CD4-positive, alpha-beta T cell treated with Interleukin-6 for 4 hours (primary cell): ENCODE measurements around the gene CGB1.
"Not testable (repeated sequence)": the region's sequence is repeated elsewhere in the genome, so short reads cannot be mapped to it uniquely, and the experiment has no call there.

Experiments
- DNase-seq: peaks from one replicate; pipeline ENCODE4 v3.0.0-alpha.2; 2020; ENCODE audit warnings: mixed read lengths

Gene CGB1

GRCh38 chr19:49036815-49037214 is at the start of gene CGB1:
Gene CGB1 (minus strand): TSS chr19:49036895. CDS start chr19:49036711, 184 bp downstream.
- DNase-seq: not testable (repeated sequence)

- no peak for DNase-seq
Observed at GRCh38 chr19:49086296-49086695, 49.6 kb upstream of the CGB1 start.

- no peak for DNase-seq
Observed at GRCh38 chr19:49085868-49086232, 49.2 kb upstream of the CGB1 start.

GRCh38 chr19:49085020-49085867 is 48.5 kb upstream of the CGB1 start, which contains the start of gene SNRNP70:
Gene SNRNP70 (plus strand): TSS chr19:49085451. CDS start chr19:49086415, 964 bp downstream.
- DNase-seq: peak; percentile 100

- no peak for DNase-seq
Observed at GRCh38 chr19:49084206-49085019, 47.7 kb upstream of the CGB1 start.

GRCh38 chr19:49081273-49081672 is 44.6 kb upstream of the CGB1 start:
- DNase-seq: no peak

- no peak for DNase-seq
Observed at GRCh38 chr19:49080392-49080791, 43.7 kb upstream of the CGB1 start.

- DNase-seq: not testable (repeated sequence)
Observed at GRCh38 chr19:49074869-49075268, 38.2 kb upstream of the CGB1 start.

GRCh38 chr19:49073514-49074378 is 37.1 kb upstream of the CGB1 start:
- DNase-seq: peak; percentile 18

GRCh38 chr19:49071860-49072547 is 35.3 kb upstream of the CGB1 start:
- DNase-seq: peak; percentile 12

- no peak for DNase-seq
Observed at GRCh38 chr19:49070416-49070815, 33.7 kb upstream of the CGB1 start.

- no peak for DNase-seq
Observed at GRCh38 chr19:49069026-49069425, 32.3 kb upstream of the CGB1 start.

- no peak for DNase-seq
Observed at GRCh38 chr19:49067554-49067953, 30.9 kb upstream of the CGB1 start.

- no peak for DNase-seq
Observed at GRCh38 chr19:49065905-49066512, 29.3 kb upstream of the CGB1 start.

GRCh38 chr19:49064768-49065611 is 28.3 kb upstream of the CGB1 start, which contains the start of gene NTF4:
Gene NTF4 (minus strand): TSS chr19:49064818. CDS start chr19:49061997, 2,821 bp downstream.
- peak; percentile 9 for DNase-seq

GRCh38 chr19:49064029-49064629 is 27.4 kb upstream of the CGB1 start:
- DNase-seq: no peak

GRCh38 chr19:49061445-49061844 is 24.8 kb upstream of the CGB1 start:
- no peak for DNase-seq

GRCh38 chr19:49061000-49061399 is 24.3 kb upstream of the CGB1 start:
- no peak for DNase-seq

- no peak for DNase-seq
Observed at GRCh38 chr19:49059053-49059452, 22.4 kb upstream of the CGB1 start.

- no peak for DNase-seq
Observed at GRCh38 chr19:49058562-49058961, 21.9 kb upstream of the CGB1 start.
